ENCODE results near the gene ASNS.

DNA sequence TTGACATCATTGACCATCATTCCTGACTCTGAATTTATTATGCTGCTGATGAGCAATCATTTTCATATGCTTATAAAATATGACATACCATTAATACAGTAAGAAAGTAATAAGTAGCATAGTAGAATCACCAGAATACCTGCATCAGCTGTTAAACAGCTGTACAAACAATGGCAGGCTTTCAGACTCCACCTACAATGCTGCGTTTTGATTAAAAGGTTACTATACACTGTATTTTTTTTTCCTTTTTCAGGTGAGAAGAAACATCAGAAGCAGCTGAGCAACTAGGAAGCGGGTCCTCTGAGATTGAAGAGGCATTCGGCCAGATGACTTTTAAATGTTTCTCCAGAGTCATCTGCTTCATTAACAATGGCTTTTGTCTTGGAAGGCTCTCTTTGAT, 7.1 kb downstream of the ASNS start:
- TF ChIP-seq, protein P1, sequence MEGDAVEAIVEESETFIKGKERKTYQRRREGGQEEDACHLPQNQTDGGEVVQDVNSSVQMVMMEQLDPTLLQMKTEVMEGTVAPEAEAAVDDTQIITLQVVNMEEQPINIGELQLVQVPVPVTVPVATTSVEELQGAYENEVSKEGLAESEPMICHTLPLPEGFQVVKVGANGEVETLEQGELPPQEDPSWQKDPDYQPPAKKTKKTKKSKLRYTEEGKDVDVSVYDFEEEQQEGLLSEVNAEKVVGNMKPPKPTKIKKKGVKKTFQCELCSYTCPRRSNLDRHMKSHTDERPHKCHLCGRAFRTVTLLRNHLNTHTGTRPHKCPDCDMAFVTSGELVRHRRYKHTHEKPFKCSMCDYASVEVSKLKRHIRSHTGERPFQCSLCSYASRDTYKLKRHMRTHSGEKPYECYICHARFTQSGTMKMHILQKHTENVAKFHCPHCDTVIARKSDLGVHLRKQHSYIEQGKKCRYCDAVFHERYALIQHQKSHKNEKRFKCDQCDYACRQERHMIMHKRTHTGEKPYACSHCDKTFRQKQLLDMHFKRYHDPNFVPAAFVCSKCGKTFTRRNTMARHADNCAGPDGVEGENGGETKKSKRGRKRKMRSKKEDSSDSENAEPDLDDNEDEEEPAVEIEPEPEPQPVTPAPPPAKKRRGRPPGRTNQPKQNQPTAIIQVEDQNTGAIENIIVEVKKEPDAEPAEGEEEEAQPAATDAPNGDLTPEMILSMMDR (optimal IDR thresholded peaks at IDR 0.05 in 1 of 3, IDR thresholded peaks at IDR 0.05 in 1 of 3, conservative IDR thresholded peaks at IDR 0.05 in 1 of 3; ENCODE audit: extremely low read depth in 1 of 3, insufficient read depth in 2 of 3, low read length in 3 of 3) = no peak
- no peak for TF ChIP-seq EZH2 (IDR thresholded peaks at IDR 0.05; ENCODE audit: low read length)
